Mammary epithelial cell (primary cell): ENCODE results near the gene PNISR.

Experiments used
- CTCF ChIP-seq, 2 donors: IDR thresholded peaks in 1 of 2; conservative IDR thresholded peaks in 1 of 2; 2 replicates each; pipeline ENCODE4 v1.5.1; 2011 to 2012; ENCODE audit warnings: inconsistent platforms in 2 of 2, low read length in 2 of 2, mild to moderate bottlenecking in 2 of 2, control low read depth in 1 of 2, low read depth in 1 of 2; ENCODE audit not compliant: insufficient read depth in 1 of 2; ENCODE audit errors: extremely low read depth in 1 of 2
- EZH2 ChIP-seq: IDR thresholded peaks from 2 replicates; pipeline ENCODE4 v1.6.1; 2012; ENCODE audit warnings: low read length, inconsistent platforms, borderline replicate concordance

GRCh38 chr6:99364026-99364425 is 61.1 kb downstream of the PNISR start:
- TF ChIP-seq CTCF (conservative IDR thresholded peaks at IDR 0.05 in 1 of 2, IDR thresholded peaks at IDR 0.05 in 1 of 2; ENCODE audit: extremely low read depth in 1 of 2, insufficient read depth in 1 of 2, low read depth in 1 of 2, low read length in 2 of 2) (no peak), EZH2 (no peak)
